Immature natural killer cell (primary cell): Measurements from ENCODE around the gene MYOCD. TPM values are rescaled to one million over a fixed set of nuclear protein-coding genes. Genes with fewer than 3 reads are reported as not detected.

Experiments used
- DNase-seq, 3 donors: peaks; one replicate each; pipeline ENCODE4 v3.0.0; 2022; ENCODE audit warnings: mixed read lengths in 1 of 3
- H3K27ac Mint-ChIP-seq, 6 donors: one replicate each; pipeline ENCODE4 v1.8.0; 2020; ENCODE audit warnings: mixed read lengths in 6 of 6, mild to moderate bottlenecking in 5 of 6, inconsistent platforms in 4 of 6, moderate library complexity in 3 of 6
- H3K27me3 Mint-ChIP-seq, 3 donors: one replicate each; pipeline ENCODE4 v1.8.0; 2020 to 2021; ENCODE audit warnings: low read depth in 3 of 3, mild to moderate bottlenecking in 3 of 3, mixed read lengths in 3 of 3, moderate library complexity in 3 of 3, inconsistent platforms in 1 of 3
- H3K36me3 Mint-ChIP-seq, 3 donors: one replicate each; pipeline ENCODE4 v1.8.0; 2020; ENCODE audit warnings: mixed read lengths in 3 of 3, inconsistent platforms in 2 of 3, mild to moderate bottlenecking in 2 of 3
- H3K4me1 Mint-ChIP-seq, 2 donors: one replicate each; pipeline ENCODE4 v1.8.0; 2020; ENCODE audit warnings: inconsistent platforms in 2 of 2, mild to moderate bottlenecking in 2 of 2, mixed read lengths in 2 of 2, moderate library complexity in 1 of 2
- H3K4me3 Mint-ChIP-seq, 5 donors: one replicate each; pipeline ENCODE4 v1.8.0; 2020; ENCODE audit warnings: mild to moderate bottlenecking in 5 of 5, mixed read lengths in 5 of 5, inconsistent platforms in 3 of 5, moderate library complexity in 3 of 5
- H3K9me3 Mint-ChIP-seq, 6 donors: one replicate each; pipeline ENCODE4 v1.8.0; 2020; ENCODE audit warnings: mild to moderate bottlenecking in 6 of 6, mixed read lengths in 6 of 6, inconsistent platforms in 4 of 6, moderate library complexity in 3 of 6
- polyA plus RNA-seq, 3 donors: library from polyadenylated mRNA; unstranded; fragments of 300-500 nt; fragmentation: Illumina TruSeq; gene quantifications; one replicate each; pipeline ENCODE4 v1.2.3, GENCODE V29; 2021

Gene MYOCD
- polyA plus RNA-seq, 3 donors from 2014 or later: not detected

- no peak overlapping the region for H3K27ac Mint-ChIP-seq
- H3K27me3 Mint-ChIP-seq: peaks cover 0 to 2% (median 1%) of the 10 kb centered on the region in 3 donors
- H3K4me3 Mint-ChIP-seq: no peak overlapping the region
- H3K4me1 Mint-ChIP-seq: no peaks in the 10 kb centered on the region
- no peak for DNase-seq
- H3K9me3 Mint-ChIP-seq: peaks cover 0 to 12% (median 2%) of the 10 kb centered on the region in 6 donors
- H3K36me3 Mint-ChIP-seq: no peaks in the 10 kb centered on the region
These were observed 22.7 kb downstream of the MYOCD start for GRCh38 chr17:12688382-12688781.

GRCh38 chr17:12691173-12691572 is 25.5 kb downstream of the MYOCD start:
- no peak overlapping the region for H3K27ac Mint-ChIP-seq
- H3K9me3 Mint-ChIP-seq: peaks cover 0 to 7% (median 2%) of the 10 kb centered on the region in 6 donors
- H3K36me3 Mint-ChIP-seq: no peaks in the 10 kb centered on the region
- no peak for DNase-seq
- no peak overlapping the region for H3K4me3 Mint-ChIP-seq
- H3K4me1 Mint-ChIP-seq: no peaks in the 10 kb centered on the region
- peaks cover 2 to 4% (median 3%) of the 10 kb centered on the region in 3 donors for H3K27me3 Mint-ChIP-seq

- Mint-ChIP-seq H3K4me3 (no peak overlapping the region), H3K27ac (no peak overlapping the region), H3K9me3 (peaks cover 0 to 2% (median 0%) of the 10 kb centered on the region in 6 donors), H3K36me3 (no peaks in the 10 kb centered on the region), H3K4me1 (no peaks in the 10 kb centered on the region), H3K27me3 (peaks cover 0 to 4% (median 3%) of the 10 kb centered on the region in 3 donors)
- DNase-seq: no peak
These were observed 27.9 kb downstream of the MYOCD start for GRCh38 chr17:12693640-12694039.

GRCh38 chr17:12706070-12706469 is 40.4 kb downstream of the MYOCD start:
- no peak for DNase-seq
- Mint-ChIP-seq H3K4me3 (no peak overlapping the region), H3K9me3 (peaks cover 0 to 9% (median under 1%) of the 10 kb centered on the region in 6 donors), H3K4me1 (no peaks in the 10 kb centered on the region), H3K27me3 (peaks cover 2 to 8% (median 2%) of the 10 kb centered on the region in 3 donors), H3K36me3 (peaks cover 0 to 3% (median 0%) of the 10 kb centered on the region in 3 donors), H3K27ac (no peak overlapping the region)

GRCh38 chr17:12709063-12709462 is 43.4 kb downstream of the MYOCD start:
- no peak for DNase-seq

GRCh38 chr17:12712415-12712814 is 46.7 kb downstream of the MYOCD start:
- Mint-ChIP-seq H3K36me3 (no peaks in the 10 kb centered on the region), H3K27me3 (peaks cover 1 to 10% (median 2%) of the 10 kb centered on the region in 3 donors), H3K4me1 (no peaks in the 10 kb centered on the region), H3K27ac (no peak overlapping the region), H3K4me3 (no peak overlapping the region), H3K9me3 (peaks cover 0 to 8% (median 2%) of the 10 kb centered on the region in 6 donors)
- DNase-seq: no peak

More at GRCh38 chr17:12709063-12709462, 43.4 kb downstream of the MYOCD start:
- H3K27me3 Mint-ChIP-seq: peaks cover 2 to 12% (median 2%) of the 10 kb centered on the region in 3 donors
- peaks cover 0 to 13% (median under 1%) of the 10 kb centered on the region in 6 donors for H3K9me3 Mint-ChIP-seq
- no peak overlapping the region for H3K27ac Mint-ChIP-seq
- peaks cover 0 to 3% (median 0%) of the 10 kb centered on the region in 3 donors for H3K36me3 Mint-ChIP-seq
- no peak overlapping the region for H3K4me3 Mint-ChIP-seq
- no peaks in the 10 kb centered on the region for H3K4me1 Mint-ChIP-seq

GRCh38 chr17:12712941-12713340 is 47.3 kb downstream of the MYOCD start:
- H3K27ac Mint-ChIP-seq: no peak overlapping the region
- no peaks in the 10 kb centered on the region for H3K36me3 Mint-ChIP-seq
- no peaks in the 10 kb centered on the region for H3K4me1 Mint-ChIP-seq
- H3K4me3 Mint-ChIP-seq: no peak overlapping the region
- no peak for DNase-seq
- H3K27me3 Mint-ChIP-seq: peaks cover 2 to 10% (median 3%) of the 10 kb centered on the region in 3 donors
- peaks cover 0 to 10% (median 3%) of the 10 kb centered on the region in 6 donors for H3K9me3 Mint-ChIP-seq

GRCh38 chr17:12719948-12720347 is 54.3 kb downstream of the MYOCD start:
- no peak for DNase-seq
- H3K27ac Mint-ChIP-seq: no peak overlapping the region
- H3K27me3 Mint-ChIP-seq: peaks cover 2 to 4% (median 3%) of the 10 kb centered on the region in 3 donors
- H3K4me1 Mint-ChIP-seq: no peaks in the 10 kb centered on the region
- H3K36me3 Mint-ChIP-seq: no peaks in the 10 kb centered on the region
- H3K4me3 Mint-ChIP-seq: no peak overlapping the region
- peaks cover 0 to 11% (median 5%) of the 10 kb centered on the region in 6 donors for H3K9me3 Mint-ChIP-seq

- Mint-ChIP-seq H3K36me3 (no peaks in the 10 kb centered on the region), H3K4me1 (no peaks in the 10 kb centered on the region), H3K9me3 (peaks cover 0 to 7% (median 4%) of the 10 kb centered on the region in 6 donors), H3K4me3 (no peak overlapping the region), H3K27ac (no peak overlapping the region), H3K27me3 (peaks cover 2 to 3% (median 2%) of the 10 kb centered on the region in 3 donors)
- DNase-seq: no peak
These were observed 55.9 kb downstream of the MYOCD start for GRCh38 chr17:12721581-12721980.

- Mint-ChIP-seq H3K27ac (no peak overlapping the region), H3K4me1 (no peaks in the 10 kb centered on the region), H3K9me3 (peaks cover 0 to 7% (median 4%) of the 10 kb centered on the region in 6 donors), H3K27me3 (peaks cover 2 to 3% (median 2%) of the 10 kb centered on the region in 3 donors), H3K4me3 (no peak overlapping the region), H3K36me3 (no peaks in the 10 kb centered on the region)
- DNase-seq: no peak
These were observed 56.6 kb downstream of the MYOCD start for GRCh38 chr17:12722282-12722681.

- Mint-ChIP-seq H3K36me3 (no peaks in the 10 kb centered on the region), H3K4me1 (no peaks in the 10 kb centered on the region), H3K27ac (no peak overlapping the region), H3K4me3 (no peak overlapping the region), H3K9me3 (peaks cover 0 to 5% (median under 1%) of the 10 kb centered on the region in 6 donors), H3K27me3 (peaks cover 0 to 1% (median 0%) of the 10 kb centered on the region in 3 donors)
- DNase-seq: no peak
These were observed 60.4 kb downstream of the MYOCD start for GRCh38 chr17:12726131-12726530.

GRCh38 chr17:12727076-12727760 is 61.5 kb downstream of the MYOCD start:
- Mint-ChIP-seq H3K4me3 (no peak overlapping the region), H3K27ac (no peak overlapping the region), H3K4me1 (no peaks in the 10 kb centered on the region), H3K27me3 (peaks cover 0 to 2% (median 1%) of the 10 kb centered on the region in 3 donors), H3K36me3 (no peaks in the 10 kb centered on the region), H3K9me3 (peaks cover 0 to 6% (median under 1%) of the 10 kb centered on the region in 6 donors)
- no peak for DNase-seq

GRCh38 chr17:12727881-12728280 is 62.2 kb downstream of the MYOCD start:
- no peaks in the 10 kb centered on the region for H3K4me1 Mint-ChIP-seq
- H3K27me3 Mint-ChIP-seq: peaks cover 0 to 4% (median 1%) of the 10 kb centered on the region in 3 donors
- DNase-seq: no peak
- H3K27ac Mint-ChIP-seq: no peak overlapping the region
- no peaks in the 10 kb centered on the region for H3K36me3 Mint-ChIP-seq
- no peak overlapping the region for H3K4me3 Mint-ChIP-seq
- peaks cover 0 to 5% (median under 1%) of the 10 kb centered on the region in 6 donors for H3K9me3 Mint-ChIP-seq

- H3K4me1 Mint-ChIP-seq: no peaks in the 10 kb centered on the region
- H3K4me3 Mint-ChIP-seq: no peak overlapping the region
- peaks cover 0 to 4% (median 1%) of the 10 kb centered on the region in 3 donors for H3K27me3 Mint-ChIP-seq
- no peak overlapping the region for H3K27ac Mint-ChIP-seq
- H3K9me3 Mint-ChIP-seq: peaks cover 0 to 8% (median 2%) of the 10 kb centered on the region in 6 donors
- H3K36me3 Mint-ChIP-seq: no peaks in the 10 kb centered on the region
- no peak for DNase-seq
These were observed 63.4 kb downstream of the MYOCD start for GRCh38 chr17:12729086-12729485.
